Esophagus muscularis mucosa (tissue), 4 donors: ENCODE data around the gene ZNF726.

Source experiments
- EP300 ChIP-seq: sonication (generic); formaldehyde crosslinking; IDR thresholded peaks from one replicate; pipeline ENCODE4 v1.6.1; 2017; ENCODE audit warnings: antibody characterized with exemption
- POLR2A ChIP-seq: fragments of 450-650 bp; IDR thresholded peaks from one replicate; pipeline ENCODE4 v1.6.1; 2017; ENCODE audit warnings: antibody characterized with exemption, moderate library complexity, mild to moderate bottlenecking, low read depth
- TF ChIP-seq, protein P1 (sequence below), 3 experiments: fragments of 200-600 bp in 2 of 3; fragments of 450-650 bp in 1 of 3; sonication (generic) in 2 of 3; IDR thresholded peaks; one replicate each; pipeline ENCODE4 v1.5.1; 2017 to 2019; ENCODE audit warnings: antibody characterized with exemption in 3 of 3, mild to moderate bottlenecking in 2 of 3, moderate library complexity in 1 of 3

DNA sequence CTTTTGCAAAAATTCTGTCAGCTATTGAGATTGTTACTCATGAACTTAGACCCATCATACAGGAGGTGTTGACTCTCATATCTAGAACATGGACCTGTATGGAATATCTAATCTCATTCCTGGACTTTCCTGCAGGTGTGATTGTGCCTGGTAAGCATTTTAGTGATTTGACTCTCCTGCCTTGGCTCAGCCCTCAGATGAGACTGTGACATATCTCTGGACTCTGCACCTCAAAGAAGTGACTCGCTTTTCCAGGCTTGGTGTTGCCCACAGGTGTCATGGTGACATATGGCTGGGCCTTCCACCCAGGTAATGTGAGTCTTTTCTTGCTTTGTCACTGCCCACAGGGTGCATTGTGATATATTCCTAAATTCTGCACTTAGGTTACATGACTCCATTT lies 17.8 kb upstream of the ZNF726 start:
- TF ChIP-seq, protein P1, sequence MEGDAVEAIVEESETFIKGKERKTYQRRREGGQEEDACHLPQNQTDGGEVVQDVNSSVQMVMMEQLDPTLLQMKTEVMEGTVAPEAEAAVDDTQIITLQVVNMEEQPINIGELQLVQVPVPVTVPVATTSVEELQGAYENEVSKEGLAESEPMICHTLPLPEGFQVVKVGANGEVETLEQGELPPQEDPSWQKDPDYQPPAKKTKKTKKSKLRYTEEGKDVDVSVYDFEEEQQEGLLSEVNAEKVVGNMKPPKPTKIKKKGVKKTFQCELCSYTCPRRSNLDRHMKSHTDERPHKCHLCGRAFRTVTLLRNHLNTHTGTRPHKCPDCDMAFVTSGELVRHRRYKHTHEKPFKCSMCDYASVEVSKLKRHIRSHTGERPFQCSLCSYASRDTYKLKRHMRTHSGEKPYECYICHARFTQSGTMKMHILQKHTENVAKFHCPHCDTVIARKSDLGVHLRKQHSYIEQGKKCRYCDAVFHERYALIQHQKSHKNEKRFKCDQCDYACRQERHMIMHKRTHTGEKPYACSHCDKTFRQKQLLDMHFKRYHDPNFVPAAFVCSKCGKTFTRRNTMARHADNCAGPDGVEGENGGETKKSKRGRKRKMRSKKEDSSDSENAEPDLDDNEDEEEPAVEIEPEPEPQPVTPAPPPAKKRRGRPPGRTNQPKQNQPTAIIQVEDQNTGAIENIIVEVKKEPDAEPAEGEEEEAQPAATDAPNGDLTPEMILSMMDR (IDR thresholded peaks at IDR 0.05): no peak
- TF ChIP-seq POLR2A: no peak
- TF ChIP-seq EP300: no peak
